Measurements from ENCODE around the gene HCRT. TPM values are rescaled to one million over a fixed set of nuclear protein-coding genes. Genes with fewer than 3 reads are reported as not detected.
"Not testable (repeated sequence)": the region's sequence is repeated elsewhere in the genome, so short reads cannot be mapped to it uniquely, and the experiment has no call there.

The HCRT gene, protein sequence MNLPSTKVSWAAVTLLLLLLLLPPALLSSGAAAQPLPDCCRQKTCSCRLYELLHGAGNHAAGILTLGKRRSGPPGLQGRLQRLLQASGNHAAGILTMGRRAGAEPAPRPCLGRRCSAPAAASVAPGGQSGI
- total RNA-seq (not detected), polyA plus RNA-seq (not detected)

DNA sequence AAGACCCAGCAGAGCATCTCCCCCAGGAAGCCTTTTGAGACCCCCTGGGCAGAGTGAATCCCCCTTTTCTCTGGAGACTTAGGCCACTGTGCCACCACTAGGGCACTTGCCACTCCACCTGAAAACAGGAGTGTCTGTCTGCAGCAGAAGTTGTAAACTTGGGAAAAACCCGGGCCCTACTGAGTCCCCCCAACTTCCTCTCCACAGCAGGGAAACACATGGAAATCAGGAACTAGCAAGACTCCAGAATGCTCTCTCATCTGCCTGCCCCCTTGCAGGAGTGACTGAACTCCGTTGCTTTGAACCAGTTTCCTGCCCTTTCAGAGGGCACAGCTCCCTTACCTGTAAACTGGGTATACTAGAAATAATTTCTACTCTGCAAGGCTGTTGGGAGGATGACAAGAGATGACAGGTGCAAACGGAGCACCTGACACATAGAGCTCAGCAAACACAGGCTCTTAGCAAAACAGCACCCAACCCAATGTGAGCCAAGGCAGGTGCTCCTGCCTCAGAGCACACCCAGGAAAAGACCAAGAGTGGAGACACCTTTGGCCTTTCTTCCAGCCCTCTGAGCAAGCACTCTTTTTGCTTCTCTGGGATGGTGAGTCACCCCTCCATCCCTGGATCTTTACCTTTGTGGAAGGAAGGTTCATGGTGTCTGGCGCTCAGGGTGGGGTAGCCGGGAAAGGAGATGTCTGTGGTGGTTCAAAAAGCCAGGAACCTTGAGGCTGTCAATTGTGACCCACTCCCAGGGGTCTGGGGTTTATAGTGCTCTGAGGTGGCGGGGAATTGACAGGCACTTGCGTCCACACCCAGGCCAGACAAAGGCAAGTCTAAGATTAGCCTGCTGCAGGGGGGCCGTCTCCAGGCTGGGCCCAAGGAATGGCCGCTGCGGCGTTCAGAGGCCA is at the start of gene HCRT:
Gene HCRT, minus strand, starts transcription at position 740 of the 908 bp plus-strand sequence. Its CDS starts 87 bp downstream, at position 653.
- DNase-seq (ENCODE audit: extremely low spot score): no peak
- Histone ChIP-seq H3K27ac (ENCODE audit: low read depth) (no peak within 1 kb of the TSS), H3K4me1 (ENCODE audit: insufficient read depth) (no peaks in the 10 kb centered on the region), H3K36me3 (ENCODE audit: insufficient read depth) (no peaks in the 10 kb centered on the region), H3K4me3 (ENCODE audit: low read depth, low read length) (peak within 1 kb of the TSS; percentile 38)
- 68% methylated on average over 11 of the region's 11 CpGs for WGBS

GRCh38 chr17:42233994-42234393 is 48.7 kb upstream of the HCRT start:
- DNase-seq (ENCODE audit: extremely low spot score): no peak

DNA sequence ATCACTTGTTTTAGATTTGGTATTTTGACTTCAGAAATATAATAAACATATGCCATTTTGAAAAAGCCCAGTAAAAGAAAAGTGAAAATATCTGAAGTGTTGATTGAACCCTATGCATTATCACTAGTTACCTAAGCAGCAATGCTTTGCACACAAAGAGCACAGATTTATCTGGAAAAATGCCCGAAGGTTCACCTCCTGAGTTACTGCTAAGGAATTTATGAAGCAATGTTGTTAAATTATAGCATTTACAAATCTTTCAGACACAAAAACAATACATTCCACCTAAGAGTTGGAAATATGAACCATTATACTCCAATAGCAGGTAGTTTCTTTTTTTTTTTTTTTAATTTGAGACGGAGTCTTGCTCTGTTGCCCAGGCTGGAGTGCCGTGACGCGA is 47.9 kb upstream of the HCRT start:
- 93% methylated on average over 5 of the region's 5 CpGs for WGBS
- DNase-seq (ENCODE audit: extremely low spot score): no peak
- H3K4me3 ChIP-seq (ENCODE audit: low read depth, low read length): no peak overlapping the region
- H3K36me3 ChIP-seq (ENCODE audit: insufficient read depth): no peaks in the 10 kb centered on the region
- no peaks in the 10 kb centered on the region for H3K4me1 ChIP-seq (ENCODE audit: insufficient read depth)
- H3K27ac ChIP-seq (ENCODE audit: low read depth): no peak overlapping the region

More at GRCh38 chr17:42233994-42234393, 48.7 kb upstream of the HCRT start:
- Histone ChIP-seq H3K4me3 (ENCODE audit: low read depth, low read length) (no peak overlapping the region), H3K4me1 (ENCODE audit: insufficient read depth) (no peaks in the 10 kb centered on the region), H3K36me3 (ENCODE audit: insufficient read depth) (no peaks in the 10 kb centered on the region), H3K27ac (ENCODE audit: low read depth) (no peak overlapping the region)
- WGBS: 35% methylated on average over 2 of the region's 2 CpGs

DNA sequence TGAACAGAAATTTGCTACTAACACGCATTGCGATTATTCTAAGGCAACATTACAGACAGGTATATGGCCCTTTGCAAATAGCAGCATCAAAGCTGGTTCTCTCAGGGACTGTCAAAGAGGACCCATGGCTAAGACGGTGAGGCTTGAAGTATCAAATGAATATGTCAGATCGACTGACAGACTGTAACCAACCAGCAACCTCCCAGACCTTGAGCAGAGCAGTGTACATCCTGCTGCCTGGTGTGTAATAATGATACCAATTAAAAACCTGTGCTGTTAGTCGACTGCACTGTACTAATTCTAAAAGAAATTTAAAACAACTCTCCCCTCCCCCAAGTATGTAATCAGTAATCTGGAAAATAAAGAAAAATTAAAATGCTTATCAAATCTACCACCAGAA is 45.0 kb upstream of the HCRT start:
- DNase-seq (ENCODE audit: extremely low spot score): no peak
- Histone ChIP-seq H3K4me1 (ENCODE audit: insufficient read depth) (no peaks in the 10 kb centered on the region), H3K27ac (ENCODE audit: low read depth) (no peak overlapping the region), H3K4me3 (ENCODE audit: low read depth, low read length) (no peak overlapping the region), H3K36me3 (ENCODE audit: insufficient read depth) (no peaks in the 10 kb centered on the region)
- 91% methylated on average over 5 of the region's 5 CpGs for WGBS

GRCh38 chr17:42227849-42228700 is 42.8 kb upstream of the HCRT start:
- Histone ChIP-seq H3K36me3 (ENCODE audit: insufficient read depth) (peaks cover 1% of the 10 kb centered on the region), H3K27ac (ENCODE audit: low read depth) (no peak overlapping the region), H3K4me1 (ENCODE audit: insufficient read depth) (no peaks in the 10 kb centered on the region), H3K4me3 (ENCODE audit: low read depth, low read length) (no peak overlapping the region)
- 61% methylated on average over 11 of the region's 11 CpGs for WGBS
- no peak for DNase-seq (ENCODE audit: extremely low spot score)

- 91% methylated on average over 5 of the region's 5 CpGs for WGBS
- Histone ChIP-seq H3K4me3 (ENCODE audit: low read depth, low read length) (no peak overlapping the region), H3K36me3 (ENCODE audit: insufficient read depth) (peaks cover 1% of the 10 kb centered on the region), H3K27ac (ENCODE audit: low read depth) (no peak overlapping the region), H3K4me1 (ENCODE audit: insufficient read depth) (no peaks in the 10 kb centered on the region)
- DNase-seq (ENCODE audit: extremely low spot score): no peak
Measured at GRCh38 chr17:42225646-42226045, 40.4 kb upstream of the HCRT start.

- no peak overlapping the region for H3K4me3 ChIP-seq (ENCODE audit: low read depth, low read length)
- peaks cover 1% of the 10 kb centered on the region for H3K36me3 ChIP-seq (ENCODE audit: insufficient read depth)
- DNase-seq (ENCODE audit: extremely low spot score): no peak
- 94% methylated on average over 6 of the region's 6 CpGs for WGBS
- H3K4me1 ChIP-seq (ENCODE audit: insufficient read depth): no peaks in the 10 kb centered on the region
- H3K27ac ChIP-seq (ENCODE audit: low read depth): no peak overlapping the region
Measured at GRCh38 chr17:42224651-42225050, 39.4 kb upstream of the HCRT start.

- H3K36me3 ChIP-seq (ENCODE audit: insufficient read depth): peaks cover 4% of the 10 kb centered on the region
- H3K27ac ChIP-seq (ENCODE audit: low read depth): no peak overlapping the region
- 53% methylated on average over 3 of the region's 3 CpGs for WGBS
- no peak overlapping the region for H3K4me3 ChIP-seq (ENCODE audit: low read depth, low read length)
- H3K4me1 ChIP-seq (ENCODE audit: insufficient read depth): no peaks in the 10 kb centered on the region
- no peak for DNase-seq (ENCODE audit: extremely low spot score)
Measured at GRCh38 chr17:42221886-42222745, 36.9 kb upstream of the HCRT start.

DNA sequence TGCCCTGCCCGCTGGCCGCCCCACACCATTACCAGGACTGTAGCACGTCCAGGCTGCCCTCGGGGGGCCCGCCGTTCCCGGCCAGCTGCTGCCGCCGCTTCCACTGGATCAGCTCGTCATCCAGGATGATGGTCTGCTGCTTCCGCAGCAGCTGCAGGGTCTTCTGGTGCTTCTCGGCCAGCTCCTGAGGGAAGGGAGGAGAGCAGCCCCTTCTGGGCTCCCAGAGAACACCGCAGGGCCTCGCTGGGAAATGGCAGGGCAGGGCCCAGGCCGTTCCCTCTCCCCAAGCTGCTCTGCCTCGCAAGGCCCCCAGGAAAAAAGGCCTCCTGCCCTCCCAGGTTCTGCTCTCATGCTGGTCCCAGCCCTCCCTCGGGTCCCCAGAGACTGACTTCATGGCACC is 34.0 kb upstream of the HCRT start:
- not testable (repeated sequence) for H3K4me1 ChIP-seq (ENCODE audit: insufficient read depth); H3K36me3 ChIP-seq (ENCODE audit: insufficient read depth); H3K27ac ChIP-seq (ENCODE audit: low read depth); DNase-seq (ENCODE audit: extremely low spot score); H3K4me3 ChIP-seq (ENCODE audit: low read depth, low read length)
- 80% methylated on average over 1 of the region's 17 CpGs for WGBS

DNA sequence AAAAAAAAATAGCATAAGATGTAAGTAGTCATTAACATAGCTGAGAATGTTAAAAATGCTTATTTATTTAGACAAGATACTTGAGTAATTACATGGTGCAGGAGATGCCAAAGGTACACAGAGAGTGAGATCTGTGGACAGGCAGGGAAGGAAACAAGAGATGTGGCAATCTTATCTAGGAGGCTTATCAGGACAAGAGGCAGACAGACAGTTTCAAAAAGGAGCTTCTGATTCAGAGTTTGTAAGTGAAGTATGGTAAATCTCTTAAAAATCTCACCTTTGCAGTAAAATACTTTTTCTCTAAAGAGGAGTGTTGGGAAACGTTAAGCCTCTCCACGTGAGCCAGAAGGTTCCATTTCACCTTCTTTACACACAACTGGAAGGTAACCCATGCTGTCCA is 28.9 kb upstream of the HCRT start:
- Histone ChIP-seq H3K4me3 (ENCODE audit: low read depth, low read length) (no peak overlapping the region), H3K27ac (ENCODE audit: low read depth) (no peak overlapping the region), H3K36me3 (ENCODE audit: insufficient read depth) (peaks cover 8% of the 10 kb centered on the region), H3K4me1 (ENCODE audit: insufficient read depth) (no peaks in the 10 kb centered on the region)
- DNase-seq (ENCODE audit: extremely low spot score): no peak
- WGBS: 81% methylated on average over 2 of the region's 2 CpGs

- no peak for DNase-seq (ENCODE audit: extremely low spot score)
- WGBS: 68% methylated on average over 7 of the region's 7 CpGs
- Histone ChIP-seq H3K4me3 (ENCODE audit: low read depth, low read length) (no peak overlapping the region), H3K4me1 (ENCODE audit: insufficient read depth) (no peaks in the 10 kb centered on the region), H3K27ac (ENCODE audit: low read depth) (no peak overlapping the region), H3K36me3 (ENCODE audit: insufficient read depth) (peaks cover 5% of the 10 kb centered on the region)
Measured at GRCh38 chr17:42212382-42212781, 27.1 kb upstream of the HCRT start.

DNA sequence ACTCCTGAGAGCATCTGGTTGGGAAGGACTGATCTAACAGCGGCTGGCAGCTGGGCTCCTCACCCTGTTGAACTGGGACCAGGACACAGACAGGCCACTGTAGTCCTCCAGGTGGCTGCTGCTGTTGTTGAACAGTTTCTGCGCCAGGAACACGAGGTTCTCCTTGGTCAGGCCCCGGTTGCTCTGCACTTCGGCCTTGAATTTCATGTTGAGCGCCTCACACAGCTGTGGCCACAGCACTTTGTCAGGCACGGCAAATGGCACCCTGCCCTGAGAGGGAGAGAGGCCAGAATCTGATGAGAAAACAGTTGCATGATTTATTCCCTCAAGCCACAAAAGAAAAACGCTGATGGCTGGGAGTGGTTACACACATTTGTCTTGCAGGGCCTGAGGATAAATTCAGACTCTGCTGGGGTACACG is 26.7 kb upstream of the HCRT start:
- not testable (repeated sequence) for H3K27ac ChIP-seq (ENCODE audit: low read depth); H3K4me3 ChIP-seq (ENCODE audit: low read depth, low read length); H3K4me1 ChIP-seq (ENCODE audit: insufficient read depth); DNase-seq (ENCODE audit: extremely low spot score); H3K36me3 ChIP-seq (ENCODE audit: insufficient read depth)
- WGBS: 57% methylated on average over 9 of the region's 9 CpGs

GRCh38 chr17:42210046-42210445 is 24.8 kb upstream of the HCRT start:
- Histone ChIP-seq H3K36me3 (ENCODE audit: insufficient read depth) (peaks cover 5% of the 10 kb centered on the region), H3K27ac (ENCODE audit: low read depth) (no peak overlapping the region), H3K4me3 (ENCODE audit: low read depth, low read length) (no peak overlapping the region), H3K4me1 (ENCODE audit: insufficient read depth) (no peaks in the 10 kb centered on the region)
- 88% methylated on average over 6 of the region's 6 CpGs for WGBS
- no peak for DNase-seq (ENCODE audit: extremely low spot score)
